Inferior parietal cortex (tissue), 1 donor: ENCODE measurements around the gene KRT86.
"Not testable (repeated sequence)": the region's sequence is repeated elsewhere in the genome, so short reads cannot be mapped to it uniquely, and the experiment has no call there.

Experiments used
- DNase-seq: peaks from one replicate; pipeline ENCODE4 v3.0.0-alpha.2; 2016; ENCODE audit errors: extremely low spot score

The KRT86 gene

DNA sequence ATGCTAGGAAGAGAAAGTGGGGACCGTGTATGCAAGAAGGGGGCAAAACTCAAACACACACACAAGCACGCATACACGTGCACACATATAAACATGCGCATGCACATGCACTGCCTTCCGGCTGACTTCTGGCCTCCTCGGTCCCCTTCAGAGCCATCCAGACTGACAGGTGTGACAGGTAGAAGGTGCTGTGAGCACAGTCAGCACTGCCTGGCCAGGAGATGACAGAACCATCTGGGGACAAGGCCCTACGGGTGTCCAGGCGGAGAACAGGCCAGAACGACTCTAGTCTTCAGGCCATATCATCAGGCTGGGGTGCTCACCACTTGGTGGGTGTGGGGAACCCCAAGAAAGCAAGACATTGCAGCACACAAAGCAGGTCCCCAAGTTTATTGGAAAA lies 39.5 kb downstream of the KRT86 start:
- no peak for DNase-seq

DNA sequence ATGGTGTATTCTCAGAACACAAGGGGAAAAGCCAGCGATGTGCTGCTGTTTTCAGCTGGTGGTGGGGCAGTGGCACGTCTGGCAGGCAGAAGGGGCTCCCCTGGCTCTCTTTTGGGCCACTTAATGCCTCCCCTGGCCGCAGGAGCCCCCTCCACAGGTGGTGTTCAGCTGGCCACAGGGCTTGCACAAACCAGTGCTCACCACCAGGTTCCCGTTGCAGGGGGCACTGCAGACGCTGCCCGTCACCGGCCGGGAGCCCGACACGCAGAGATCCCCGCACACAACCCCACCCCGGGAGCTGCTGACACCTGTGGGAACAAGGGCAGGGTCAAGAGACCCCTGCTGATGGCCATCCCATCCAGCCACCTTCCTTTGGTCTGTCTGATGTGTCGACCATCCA lies 40.1 kb downstream of the KRT86 start:
- no peak for DNase-seq

DNA sequence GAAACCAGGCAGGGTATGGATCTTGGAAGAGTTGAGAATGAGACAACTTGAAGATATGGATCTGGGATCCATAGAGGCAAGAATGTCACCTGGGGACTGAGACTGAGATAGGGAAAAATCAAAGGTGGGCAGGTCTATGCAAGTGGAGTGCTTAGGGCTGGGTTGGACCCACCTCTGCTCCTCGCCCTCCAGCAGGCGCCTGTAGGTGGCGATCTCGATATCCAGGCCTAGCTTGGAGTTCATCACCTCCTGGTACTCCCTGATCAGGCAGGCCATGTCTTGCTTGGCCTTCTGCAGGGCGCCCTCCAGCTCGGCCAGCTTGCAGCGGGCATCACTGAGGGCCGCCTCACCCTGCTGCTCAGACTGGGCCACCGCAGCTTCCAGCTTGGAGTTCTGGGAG lies 41.3 kb downstream of the KRT86 start:
- DNase-seq: not testable (repeated sequence)

GRCh38 chr12:52316290-52316689 lies 41.8 kb downstream of the KRT86 start:
- no peak for DNase-seq

DNA sequence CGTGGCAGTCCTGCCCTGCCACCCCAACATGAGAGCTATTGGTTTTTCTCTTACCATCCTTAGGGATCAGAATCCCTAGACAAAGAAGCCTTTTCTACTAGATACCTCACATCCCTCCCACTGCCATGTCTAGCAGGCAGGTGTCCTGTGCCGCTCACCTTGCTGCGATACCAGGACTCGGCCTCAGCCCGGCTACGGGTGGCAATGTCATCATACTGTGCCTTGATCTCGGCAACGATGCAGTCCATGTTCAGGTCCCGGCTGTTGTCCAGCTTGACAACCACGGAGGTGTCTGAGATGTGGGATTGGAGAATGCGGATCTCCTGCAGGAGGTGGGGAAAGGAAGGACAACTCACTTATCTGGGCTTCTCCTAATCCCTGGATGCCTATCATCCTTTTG lies 42.3 kb downstream of the KRT86 start:
- DNase-seq: no peak

DNA sequence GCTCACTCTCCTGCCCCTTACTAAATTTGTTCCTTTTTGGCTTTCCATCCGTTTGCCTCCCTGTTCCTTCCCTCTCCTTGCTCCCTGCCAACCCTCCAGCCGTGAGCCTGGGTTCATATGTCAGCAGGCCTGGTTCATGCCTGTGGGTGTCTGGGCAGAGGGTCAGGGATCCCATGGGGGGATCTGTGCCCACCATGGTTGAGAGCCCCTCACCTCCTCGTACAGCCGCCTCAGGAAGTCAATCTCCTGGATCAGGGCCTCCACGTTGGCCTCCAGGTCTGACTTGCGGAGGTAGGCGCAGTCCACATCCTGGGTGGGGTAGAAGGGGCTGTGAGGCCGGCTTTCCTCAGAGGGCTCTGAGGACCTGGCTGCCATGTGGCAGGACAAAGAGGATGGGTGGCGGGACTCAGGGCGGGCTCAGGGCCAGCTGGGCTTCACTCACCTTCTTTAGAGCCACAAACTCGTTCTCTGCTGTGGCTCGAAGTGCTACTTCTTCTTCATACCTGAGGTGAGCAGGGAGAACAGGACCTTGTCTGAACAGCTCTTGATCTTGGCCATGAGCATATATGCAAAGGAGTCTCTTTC lies 43.1 kb downstream of the KRT86 start:
- DNase-seq: no peak

DNA sequence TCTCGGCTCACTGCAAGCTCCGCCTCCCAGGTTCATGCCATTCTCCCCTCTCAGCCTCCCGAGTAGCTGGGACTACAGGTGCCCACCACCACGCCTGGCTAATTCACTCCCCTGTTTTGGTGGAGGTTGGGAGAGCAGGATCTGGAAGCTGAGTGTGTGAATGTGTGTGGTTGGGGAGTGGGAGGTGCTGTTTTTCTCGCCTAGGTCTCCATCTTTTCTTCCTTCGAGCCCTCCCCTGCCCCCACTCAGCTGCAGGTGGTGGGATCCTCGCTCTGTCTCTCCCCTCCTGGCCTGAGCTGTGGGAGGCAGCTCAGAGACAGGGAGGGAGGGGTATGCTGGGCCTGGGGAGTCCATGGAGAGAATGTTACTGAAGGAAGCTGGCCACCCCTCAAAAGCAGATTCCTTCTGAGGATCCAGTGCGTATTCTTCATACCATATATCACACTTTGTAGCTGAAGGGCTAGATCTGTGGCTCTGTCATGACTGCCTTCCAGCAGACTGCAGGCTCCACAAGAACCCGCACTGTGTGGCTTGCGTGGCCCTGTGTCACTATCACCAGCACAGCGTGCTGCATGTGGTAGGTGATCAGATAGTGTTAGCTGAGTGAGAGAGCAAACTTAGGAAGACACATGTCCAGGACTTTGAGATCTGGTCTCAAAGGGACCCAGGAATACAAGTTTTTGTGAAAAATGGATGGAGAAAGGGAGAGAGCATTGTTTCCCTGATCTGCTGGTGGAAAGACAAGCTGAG lies 44.0 kb downstream of the KRT86 start:
- DNase-seq: no peak

DNA sequence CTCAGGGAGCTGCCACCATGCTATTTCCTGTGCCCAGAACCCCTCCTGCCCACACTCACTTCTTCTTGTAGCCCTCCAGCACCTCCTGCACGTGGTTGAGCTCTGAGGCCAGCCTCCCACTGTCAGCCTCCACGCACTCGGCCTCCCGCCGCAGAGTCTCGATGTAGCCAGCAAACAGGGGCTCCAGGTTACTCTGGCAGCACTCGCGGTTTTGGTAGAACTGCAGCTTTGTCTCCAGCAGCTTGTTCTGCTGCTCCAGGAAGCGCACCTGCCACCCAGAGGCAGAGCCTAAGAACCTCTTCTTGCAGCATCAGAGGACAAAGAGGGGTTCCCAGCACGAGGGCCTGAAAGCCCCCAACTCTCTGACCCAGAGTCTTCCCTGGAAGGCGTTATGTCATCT lies 44.7 kb downstream of the KRT86 start:
- DNase-seq: no peak

GRCh38 chr12:52320784-52321400 lies 46.4 kb downstream of the KRT86 start, which contains the start of gene KRT83:
Gene KRT83, minus strand, starts transcription at chr12:52321398. Its CDS starts 63 bp downstream, at chr12:52321335.
- no peak for DNase-seq

GRCh38 chr12:52321418-52321817 lies 47.0 kb downstream of the KRT86 start:
- DNase-seq: no peak

- no peak for DNase-seq
Measured at GRCh38 chr12:52322069-52322468, 47.6 kb downstream of the KRT86 start.

- no peak for DNase-seq
Measured at GRCh38 chr12:52323001-52323400, 48.6 kb downstream of the KRT86 start.

DNA sequence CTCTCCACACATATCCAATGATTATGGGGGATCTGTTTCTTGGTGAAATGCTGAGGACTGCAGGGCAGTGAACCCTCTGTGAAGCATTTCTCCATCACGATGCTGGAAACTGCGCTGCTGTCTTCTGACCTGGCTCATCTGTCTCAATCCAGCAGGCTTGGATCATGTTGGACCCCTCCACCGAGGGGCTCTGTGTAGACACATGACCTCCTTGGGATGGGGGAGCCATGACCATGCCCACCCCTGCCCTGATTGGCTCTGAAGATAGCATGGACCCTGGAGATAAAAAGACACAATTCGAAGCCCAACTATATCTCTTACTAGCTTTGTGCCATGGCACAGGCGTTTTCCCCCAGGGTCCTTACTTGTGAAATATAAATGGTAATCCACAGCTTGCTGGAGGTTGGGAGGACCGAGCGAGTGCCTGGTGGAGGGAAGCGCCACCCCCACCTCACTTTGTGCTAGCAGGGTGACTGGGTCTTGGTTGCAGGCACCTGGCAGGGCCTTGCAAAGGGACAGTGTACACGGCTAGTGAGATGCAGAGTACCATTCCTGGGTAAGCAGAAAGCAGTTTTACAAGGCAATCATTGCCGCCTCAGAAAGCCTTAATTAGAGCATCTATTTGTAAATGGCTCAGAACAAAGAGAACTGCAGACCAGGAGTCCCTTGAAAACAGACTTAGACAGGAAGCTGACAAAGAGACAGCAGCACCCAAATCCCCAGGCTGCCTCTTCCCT lies 49.1 kb downstream of the KRT86 start:
- no peak for DNase-seq

DNA sequence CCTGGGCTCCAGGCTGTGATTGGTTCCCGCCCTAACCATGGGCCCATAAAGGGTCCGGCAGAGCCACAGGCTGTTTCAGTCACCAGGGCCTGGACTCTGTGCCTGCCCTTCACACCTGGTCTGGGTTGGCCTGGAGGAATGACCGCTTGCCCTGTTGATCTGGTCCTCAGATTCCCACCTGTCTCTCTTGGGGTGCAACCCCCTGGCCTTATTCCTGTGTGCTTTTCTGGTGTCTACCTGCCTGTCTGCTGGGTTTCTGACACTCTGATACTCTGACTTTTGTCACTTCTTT lies 49.7 kb downstream of the KRT86 start:
- DNase-seq: no peak

DNA sequence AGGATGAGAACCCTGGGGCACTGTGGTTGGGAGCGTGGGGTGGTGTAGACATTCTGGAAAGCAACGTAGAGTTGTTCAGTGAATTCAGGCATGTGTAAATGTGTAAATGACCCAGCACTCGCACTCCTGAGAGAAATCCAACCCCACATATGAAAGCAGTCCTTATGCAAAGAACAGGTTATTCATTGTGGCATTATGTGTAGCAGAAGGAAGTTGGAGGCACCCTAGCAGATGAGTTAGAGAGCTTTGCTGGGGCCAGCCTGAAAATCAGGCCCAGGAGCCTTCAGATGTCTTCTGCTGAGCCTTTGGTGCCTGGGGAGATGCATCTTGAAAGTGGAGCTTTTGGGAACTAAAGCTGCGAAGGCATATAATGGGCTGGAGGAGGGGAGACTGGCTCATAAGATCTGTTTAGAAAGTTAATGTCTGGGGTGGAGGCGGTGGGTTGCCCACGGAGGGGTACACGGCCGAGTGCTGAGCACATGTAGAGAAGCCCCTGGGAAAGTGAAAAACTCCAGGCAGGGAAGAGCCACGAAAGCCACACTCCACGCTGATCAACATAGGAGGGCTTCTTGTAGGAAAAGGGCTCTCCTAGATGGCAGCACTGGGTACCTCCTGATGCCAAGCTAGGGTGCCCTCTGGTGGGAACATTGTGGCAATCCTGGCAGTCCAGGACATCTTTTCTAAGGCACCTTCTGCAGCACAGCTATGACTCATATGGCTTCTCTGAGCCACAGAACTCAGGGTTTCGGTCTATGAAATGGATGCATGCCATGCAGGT lies 52.8 kb downstream of the KRT86 start:
- DNase-seq: peak; percentile 85

GRCh38 chr12:52327830-52328500 lies 53.5 kb downstream of the KRT86 start:
- no peak for DNase-seq

DNA sequence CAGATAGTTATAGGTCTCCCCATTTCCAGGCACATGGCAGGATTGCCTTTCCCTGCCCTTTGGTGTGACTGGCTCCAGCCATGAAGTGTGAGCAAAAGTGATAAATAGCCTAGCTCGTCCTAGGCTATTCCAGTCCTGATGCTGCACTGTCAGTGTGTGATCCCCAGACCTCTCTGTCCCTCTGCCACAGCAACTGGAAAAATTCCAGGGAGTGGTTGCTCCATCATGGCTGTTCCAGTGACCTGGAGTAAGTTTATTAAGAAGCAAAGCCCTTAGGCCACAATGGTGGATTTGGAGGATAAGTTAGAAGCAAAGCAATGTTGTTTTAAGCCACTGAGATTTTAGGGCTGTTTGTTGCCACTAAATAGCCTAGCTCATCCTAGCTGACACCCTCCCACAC lies 56.6 kb downstream of the KRT86 start:
- DNase-seq: no peak

DNA sequence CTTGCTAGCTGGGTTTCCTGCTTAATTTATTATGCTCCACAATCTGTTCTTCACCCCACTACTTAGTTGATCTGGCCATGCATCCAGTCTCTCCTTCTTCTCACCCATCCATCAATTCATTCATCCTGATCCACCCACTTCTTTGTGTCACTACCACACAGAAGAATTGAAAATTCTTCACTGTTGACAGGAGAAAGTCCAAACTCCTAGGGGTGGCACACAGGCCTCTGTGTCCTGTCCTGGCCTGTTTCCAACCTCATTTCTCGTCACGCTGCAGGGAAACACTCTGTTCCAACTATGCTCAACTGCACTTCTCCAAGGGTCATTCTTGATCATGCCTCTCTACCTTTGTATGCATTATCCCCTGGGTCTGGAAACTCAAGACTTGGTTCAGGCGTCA lies 57.4 kb downstream of the KRT86 start:
- no peak for DNase-seq

DNA sequence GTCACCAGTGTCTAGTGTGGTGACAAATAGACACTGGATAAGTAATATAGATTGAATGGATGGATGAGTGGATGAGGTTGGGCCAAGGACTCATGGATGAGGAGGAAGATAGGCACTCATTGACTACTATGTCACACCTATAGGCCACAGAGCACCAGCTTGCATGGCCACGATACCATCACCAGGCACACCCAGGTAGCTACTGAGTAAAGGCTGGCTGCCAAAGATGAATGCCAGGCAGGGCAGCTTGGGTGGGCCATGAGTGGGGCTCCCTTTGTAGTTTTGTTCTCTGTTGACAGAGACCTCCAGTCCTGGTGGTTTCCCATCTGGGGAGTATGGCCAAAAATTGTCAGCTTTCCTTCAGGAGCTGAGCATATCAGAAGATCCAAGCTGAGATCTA lies 57.9 kb downstream of the KRT86 start:
- DNase-seq: no peak

DNA sequence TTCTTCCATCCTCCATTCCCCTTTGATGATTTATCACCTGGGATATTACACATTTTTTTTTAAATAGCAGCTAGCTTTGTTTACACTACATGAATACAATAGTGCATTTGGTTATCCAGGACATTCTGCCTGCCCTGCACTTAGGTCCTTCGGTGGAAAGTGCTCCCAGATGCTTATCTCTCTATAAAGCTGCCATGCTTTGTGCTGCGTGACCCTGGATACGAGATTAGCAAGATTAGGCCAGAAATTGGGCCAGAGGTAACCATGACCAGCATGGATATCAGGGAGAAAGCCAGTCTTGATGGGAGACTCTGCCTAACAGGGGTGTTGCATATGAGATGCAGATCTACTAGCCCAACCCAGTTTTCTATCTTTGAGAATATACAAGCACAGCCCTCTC lies 58.9 kb downstream of the KRT86 start:
- no peak for DNase-seq

GRCh38 chr12:52334185-52334584 lies 59.7 kb downstream of the KRT86 start:
- no peak for DNase-seq
